ENCODE data around the gene TMEM236. TPM values are rescaled to one million over a fixed set of nuclear protein-coding genes. Genes with fewer than 3 reads are reported as not detected.

The TMEM236 gene
- total and polyA plus RNA-seq, 2 of the 4 experiments (the other 2 are of a cell fraction): not detected

DNA sequence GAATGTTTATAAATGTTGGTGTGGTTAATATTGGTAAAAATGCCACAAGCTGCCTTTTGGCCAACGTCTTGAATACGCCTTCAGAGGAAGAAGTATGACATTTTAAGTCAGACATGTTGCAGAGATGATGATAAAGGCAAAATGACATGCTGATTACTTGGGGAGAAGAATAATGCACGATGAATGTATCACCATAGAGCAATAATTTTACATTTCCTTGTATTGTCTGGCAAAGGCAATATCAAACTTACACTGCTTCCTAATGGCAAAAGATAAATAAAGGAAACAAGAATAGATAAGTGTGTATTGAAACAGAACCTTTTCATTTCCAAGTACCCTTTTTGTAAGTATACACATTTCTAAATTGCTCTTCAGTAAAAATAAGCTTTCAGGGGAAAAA lies 65.8 kb downstream of the TMEM236 start:
- H3K79me1 ChIP-seq (ENCODE audit: low read depth in 1 of 2, low read length in 2 of 2): no peaks in the 10 kb centered on the region
- DNase-seq (no peak), ATAC-seq (ENCODE audit: low read depth) (no peak)
- H4K91ac ChIP-seq (ENCODE audit: insufficient read depth, low read depth, low read length): no peak overlapping the region
- H4K8ac ChIP-seq (ENCODE audit: low read depth in 2 of 2, low read length in 2 of 2): no peak overlapping the region
- H3K4me3 ChIP-seq (ENCODE audit: insufficient read depth, low read depth, low read length): no peak overlapping the region
- H4K5ac ChIP-seq (ENCODE audit: low read depth, low read length): no peak overlapping the region
- no peak overlapping the region for H3K23ac ChIP-seq (ENCODE audit: low read depth, low read length)
- dilution Hi-C loops (cut with HindIII; ENCODE audit: low sequenced_read_pairs, unreplicated experiment) (no loop called here), intact Hi-C loops (cut with micrococcal nuclease) (no loop called here), in situ Hi-C loops (cut with MboI; ENCODE audit: low sequenced_read_pairs) (no loop called here)
- no peak overlapping the region for H3K4me2 ChIP-seq (ENCODE audit: low read depth, low read length)
- ChIA-PET CTCF (no interaction called here), POLR2A (ENCODE audit: unreplicated experiment) (no interaction called here)
- peaks cover 13% of the 10 kb centered on the region for H3K27me3 ChIP-seq (ENCODE audit: control insufficient read depth, insufficient read depth, low read length)
- WGBS, 2 experiments (ENCODE audit: extremely low coverage in 2 of 2, insufficient read length in 1 of 2): no CpG with 5 or more reads among the region's 3 CpGs
- H3K18ac ChIP-seq (ENCODE audit: low read depth, low read length): no peak overlapping the region
- H4K20me1 ChIP-seq (ENCODE audit: insufficient read depth, low read length): no peaks in the 10 kb centered on the region
- H2BK120ac ChIP-seq (ENCODE audit: low read depth, low read length): no peak overlapping the region
- H2AK5ac ChIP-seq (ENCODE audit: low read depth, low read length): no peak overlapping the region
- no peaks in the 10 kb centered on the region for H3K9me1 ChIP-seq (ENCODE audit: insufficient read depth, low read length)
- H3K56ac ChIP-seq (ENCODE audit: extremely low read depth, insufficient read depth, low read length): no peak overlapping the region
- H3K36me3 ChIP-seq (ENCODE audit: control insufficient read depth, insufficient read depth, low read length): no peaks in the 10 kb centered on the region
- no TSS peak for BruUV-seq (replicated peaks)
- H2AFZ ChIP-seq (replicated peaks; ENCODE audit: low read length, poor library complexity): no peak overlapping the region
- no peak for TF ChIP-seq FOS (IDR thresholded peaks at IDR 0.05; ENCODE audit: low read depth, low read length)
- no peak for TF ChIP-seq MXI1 (IDR thresholded peaks at IDR 0.05; ENCODE audit: borderline replicate concordance, low read depth, low read length)
- TF ChIP-seq POLR2A (IDR thresholded peaks at IDR 0.05; ENCODE audit: low read depth, low read length): no peak
- no peak for TF ChIP-seq RFX5 (IDR thresholded peaks at IDR 0.05; ENCODE audit: low read depth, low read length)
- no peak for TF ChIP-seq RAD21 (IDR thresholded peaks at IDR 0.05; ENCODE audit: low read length)
- TF ChIP-seq ELK1 (IDR thresholded peaks at IDR 0.05; ENCODE audit: borderline replicate concordance, low read depth, low read length): no peak
- TF ChIP-seq CTCF (conservative IDR thresholded peaks at IDR 0.05; ENCODE audit: low read depth, low read length): no peak
- TF ChIP-seq RCOR1 (IDR thresholded peaks at IDR 0.05; ENCODE audit: insufficient replicate concordance, low read length): no peak
- no peak for TF ChIP-seq SMC3 (IDR thresholded peaks at IDR 0.05; ENCODE audit: low read depth, low read length)
- TF ChIP-seq, protein P1, sequence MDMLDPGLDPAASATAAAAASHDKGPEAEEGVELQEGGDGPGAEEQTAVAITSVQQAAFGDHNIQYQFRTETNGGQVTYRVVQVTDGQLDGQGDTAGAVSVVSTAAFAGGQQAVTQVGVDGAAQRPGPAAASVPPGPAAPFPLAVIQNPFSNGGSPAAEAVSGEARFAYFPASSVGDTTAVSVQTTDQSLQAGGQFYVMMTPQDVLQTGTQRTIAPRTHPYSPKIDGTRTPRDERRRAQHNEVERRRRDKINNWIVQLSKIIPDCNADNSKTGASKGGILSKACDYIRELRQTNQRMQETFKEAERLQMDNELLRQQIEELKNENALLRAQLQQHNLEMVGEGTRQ (IDR thresholded peaks at IDR 0.05; ENCODE audit: low read depth, low read length): no peak
- no peak for TF ChIP-seq MAFK (IDR thresholded peaks at IDR 0.05; ENCODE audit: low read depth, low read length)
- TF ChIP-seq CHD1 (IDR thresholded peaks at IDR 0.05; ENCODE audit: low read depth, low read length): no peak
- no peak for TF ChIP-seq CEBPB (IDR thresholded peaks at IDR 0.05; ENCODE audit: low read depth, low read length)
- no peak for TF ChIP-seq NFE2L2 (IDR thresholded peaks at IDR 0.05; ENCODE audit: low read depth, low read length)
- TF ChIP-seq MAZ (IDR thresholded peaks at IDR 0.05; ENCODE audit: borderline replicate concordance, low read depth, low read length): no peak
- no peak overlapping the region for H3K14ac ChIP-seq (replicated peaks; ENCODE audit: low read depth, low read length)
- H2BK20ac ChIP-seq (ENCODE audit: low read depth, low read length): no peak overlapping the region
- no peaks in the 10 kb centered on the region for H3K4me1 ChIP-seq (ENCODE audit: control insufficient read depth, insufficient read depth, low read length)
- no peak overlapping the region for H2BK5ac ChIP-seq (ENCODE audit: low read depth, low read length, poor library complexity, severe bottlenecking)
- H3K27ac ChIP-seq (ENCODE audit: insufficient read depth, low read length): no peak overlapping the region
- no peak overlapping the region for H3K4ac ChIP-seq (ENCODE audit: low read depth, low read length)
- H2BK15ac ChIP-seq (ENCODE audit: low read depth, low read length): no peak overlapping the region
- H3K9me3 ChIP-seq (ENCODE audit: control insufficient read depth, insufficient read depth, low read length): no peaks in the 10 kb centered on the region
- no peak overlapping the region for H2AK9ac ChIP-seq (replicated peaks; ENCODE audit: low read depth, low read length, poor library complexity)
- no peak overlapping the region for H3K9ac ChIP-seq (ENCODE audit: low read depth, low read length)
